B cell (primary cell): ENCODE measurements around the gene EFNB2.

Experiments
- EZH2 ChIP-seq: IDR thresholded peaks from 2 replicates; pipeline ENCODE4 v1.6.1; 2012; ENCODE audit warnings: borderline replicate concordance, low read depth, mild to moderate bottlenecking, moderate library complexity, low read length; ENCODE audit not compliant: insufficient read depth, poor library complexity, severe bottlenecking
- TF ChIP-seq, protein P1 (sequence below): fragments of 200-600 bp; IDR thresholded peaks from one replicate; pipeline ENCODE4 v1.8.0; 2022; ENCODE audit warnings: antibody characterized with exemption, mild to moderate bottlenecking

DNA sequence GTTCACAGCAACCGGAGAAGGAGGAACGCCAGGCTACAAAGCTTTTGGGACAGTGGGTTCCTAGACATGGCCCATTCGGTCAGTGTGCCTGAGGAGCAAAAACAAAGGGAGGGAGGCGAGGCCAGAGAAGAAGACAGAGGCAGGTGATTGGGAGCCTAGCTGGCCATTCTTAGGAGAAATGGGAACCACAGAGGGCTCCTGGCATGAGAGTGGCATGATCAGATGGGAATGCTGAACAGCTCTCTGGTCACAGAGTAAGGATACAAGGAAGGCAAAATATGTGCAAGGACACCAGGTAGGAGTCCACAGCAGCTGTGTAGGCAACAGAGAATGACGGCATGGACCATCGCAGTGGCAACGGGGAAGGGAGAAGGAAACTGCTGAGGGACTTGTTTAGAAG, 82.4 kb downstream of the EFNB2 start:
- TF ChIP-seq, protein P1, sequence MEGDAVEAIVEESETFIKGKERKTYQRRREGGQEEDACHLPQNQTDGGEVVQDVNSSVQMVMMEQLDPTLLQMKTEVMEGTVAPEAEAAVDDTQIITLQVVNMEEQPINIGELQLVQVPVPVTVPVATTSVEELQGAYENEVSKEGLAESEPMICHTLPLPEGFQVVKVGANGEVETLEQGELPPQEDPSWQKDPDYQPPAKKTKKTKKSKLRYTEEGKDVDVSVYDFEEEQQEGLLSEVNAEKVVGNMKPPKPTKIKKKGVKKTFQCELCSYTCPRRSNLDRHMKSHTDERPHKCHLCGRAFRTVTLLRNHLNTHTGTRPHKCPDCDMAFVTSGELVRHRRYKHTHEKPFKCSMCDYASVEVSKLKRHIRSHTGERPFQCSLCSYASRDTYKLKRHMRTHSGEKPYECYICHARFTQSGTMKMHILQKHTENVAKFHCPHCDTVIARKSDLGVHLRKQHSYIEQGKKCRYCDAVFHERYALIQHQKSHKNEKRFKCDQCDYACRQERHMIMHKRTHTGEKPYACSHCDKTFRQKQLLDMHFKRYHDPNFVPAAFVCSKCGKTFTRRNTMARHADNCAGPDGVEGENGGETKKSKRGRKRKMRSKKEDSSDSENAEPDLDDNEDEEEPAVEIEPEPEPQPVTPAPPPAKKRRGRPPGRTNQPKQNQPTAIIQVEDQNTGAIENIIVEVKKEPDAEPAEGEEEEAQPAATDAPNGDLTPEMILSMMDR: no peak
- TF ChIP-seq EZH2: no peak
